HCT116 (cell line): Measurements from ENCODE around the gene SMG5. TPM values are rescaled to one million over a fixed set of nuclear protein-coding genes. Genes with fewer than 3 reads are reported as not detected.
"Not testable (repeated sequence)": the region's sequence is repeated elsewhere in the genome, so short reads cannot be mapped to it uniquely, and the experiment has no call there.

Source experiments
- ATAC-seq: fragments of 200-7000 bp; cut with Tn5 transposase; 2 replicates; pipeline ENCODE4 v1.9.1; 2020; ENCODE audit warnings: mild to moderate bottlenecking, moderate library complexity
- BruUV-seq: library from RNA; stranded (reverse); fragments of 400-500 nt; replicated peaks from 2 replicates; lab custom pipeline; 2021; lab: Mats Ljungman, UMichigan
- CTCF ChIA-PET: fragments of 300-600 bp; sonication (Branson Sonifier 250); formaldehyde crosslinking; loops from one replicate; lab custom pipeline; 2021; ENCODE audit warnings: antibody characterized with exemption; lab: Charles Lee
- POLR2A ChIA-PET: fragments of 300-600, 350-600 bp; sonication (Branson Sonifier 250); formaldehyde crosslinking; loops from one replicate; lab custom pipeline; 2021; ENCODE audit warnings: antibody characterized with exemption; lab: Charles Lee
- RAD21 ChIA-PET, 2 experiments: fragments of 300-600 bp; sonication (Branson Sonifier 250); formaldehyde crosslinking; loops; one replicate each; lab custom pipeline; 2023; ENCODE audit warnings: low total read pairs in 2 of 2; ENCODE audit not compliant: uncharacterized antibody in 2 of 2, unreplicated experiment in 2 of 2, low non-redundant PET in 1 of 2; lab: Charles Lee
- DNase-seq: peaks from one replicate; pipeline ENCODE4 v3.0.0-alpha.2; 2010; ENCODE audit warnings: low read depth, low spot score
- H2AFZ ChIP-seq: fragments of 200-600 bp; shearing (Covaris generic), sonication (generic); 2 replicates; pipeline ENCODE4 v1.6.1; 2017; ENCODE audit warnings: low read depth, mixed run types, mixed read lengths, antibody characterized with exemption, low read length; ENCODE audit not compliant: poor library complexity, severe bottlenecking
- H3K27ac ChIP-seq: 2 replicates; pipeline ENCODE4 v1.5.1; 2012; ENCODE audit warnings: low read depth, low read length
- H3K27me3 ChIP-seq: fragments of 200-600 bp; sonication (generic); 2 replicates; pipeline ENCODE4 v1.6.1; 2016; ENCODE audit warnings: mixed run types, low read length, mixed read lengths; ENCODE audit not compliant: insufficient read depth
- H3K36me3 ChIP-seq, 2 experiments: fragments of 200-500 bp in 1 of 2; fragments of 200-600 bp in 1 of 2; sonication (Bioruptor generic) in 1 of 2; sonication (generic) in 1 of 2; 2 replicates each; pipeline versions ENCODE4 v1.5.1 to v1.6.1; 2014 to 2016; ENCODE audit warnings: low read length in 2 of 2, inconsistent platforms in 1 of 2, mixed read lengths in 1 of 2, mixed run types in 1 of 2; ENCODE audit not compliant: insufficient read depth in 2 of 2, control insufficient read depth in 1 of 2
- H3K4me1 ChIP-seq, 2 experiments: fragments of 200-600 bp in 1 of 2; sonication (generic) in 1 of 2; 2 replicates each; pipeline versions ENCODE4 v1.5.1 to v1.6.1; 2012 to 2017; ENCODE audit warnings: low read length in 2 of 2, inconsistent platforms in 1 of 2, mild to moderate bottlenecking in 1 of 2, mixed read lengths in 1 of 2, mixed run types in 1 of 2, moderate library complexity in 1 of 2; ENCODE audit not compliant: insufficient read depth in 2 of 2, control insufficient read depth in 1 of 2
- H3K4me2 ChIP-seq: fragments of 200-600 bp; sonication (generic); 2 replicates; pipeline ENCODE4 v1.6.1; 2017; ENCODE audit warnings: mixed run types, low read length, mixed read lengths
- H3K4me3 ChIP-seq, 2 experiments: fragments of 200-600 bp in 1 of 2; sonication (generic) in 1 of 2; replicated peaks in 1 of 2; 2 replicates each; pipeline ENCODE4 v1.5.1; 2011 to 2016; ENCODE audit warnings: low read length in 2 of 2, control low read depth in 1 of 2, low read depth in 1 of 2, mild to moderate bottlenecking in 1 of 2, mixed read lengths in 1 of 2, mixed run types in 1 of 2
- H3K79me2 ChIP-seq: fragments of 200-600 bp; sonication (generic); 2 replicates; pipeline ENCODE4 v1.6.1; 2017; ENCODE audit warnings: mild to moderate bottlenecking, mixed run types, low read length, moderate library complexity, mixed read lengths; ENCODE audit not compliant: insufficient read depth
- H3K9ac ChIP-seq: fragments of 200-600 bp; sonication (generic); 2 replicates; pipeline ENCODE4 v1.6.1; 2016; ENCODE audit warnings: low read length, mixed read lengths
- H3K9me2 ChIP-seq: fragments of 200-600 bp; sonication (generic), shearing (Covaris generic); 2 replicates; pipeline ENCODE4 v1.6.1; 2017; ENCODE audit warnings: mixed run types, mild to moderate bottlenecking, moderate library complexity; ENCODE audit not compliant: insufficient read depth
- H3K9me3 ChIP-seq, 2 experiments: fragments of 200-500 bp in 1 of 2; fragments of 200-600 bp in 1 of 2; sonication (Bioruptor generic) in 1 of 2; sonication (generic) in 1 of 2; 2 replicates each; pipeline ENCODE4 v1.6.1; 2014 to 2017; ENCODE audit warnings: low read length in 2 of 2, mixed read lengths in 2 of 2, inconsistent platforms in 1 of 2, low read depth in 1 of 2, mild to moderate bottlenecking in 1 of 2, mixed run types in 1 of 2, moderate library complexity in 1 of 2; ENCODE audit not compliant: control insufficient read depth in 1 of 2, insufficient read depth in 1 of 2
- H4K20me1 ChIP-seq: fragments of 200-600 bp; sonication (generic), shearing (Covaris generic); 2 replicates; pipeline ENCODE4 v1.6.1; 2017; ENCODE audit warnings: mixed run types, mild to moderate bottlenecking, moderate library complexity; ENCODE audit not compliant: insufficient read depth
- CBX3 ChIP-seq: IDR thresholded peaks from 2 replicates; pipeline ENCODE4 v1.6.1; 2012; ENCODE audit warnings: low read depth
- ELF1 ChIP-seq: IDR thresholded peaks from 2 replicates; pipeline ENCODE4 v1.6.1; 2012; ENCODE audit warnings: low read depth, borderline replicate concordance
- EZH2 ChIP-seq: fragments of 200-600 bp; sonication (generic); IDR thresholded peaks from 2 replicates; pipeline ENCODE4 v1.6.1; 2017; ENCODE audit warnings: antibody characterized with exemption, mixed run types
- POLR2A ChIP-seq: IDR thresholded peaks from 2 replicates; pipeline ENCODE4 v1.7.0; 2011; ENCODE audit warnings: borderline replicate concordance; ENCODE audit not compliant: insufficient read depth, insufficient read length; ENCODE audit errors: extremely low read depth
- POLR2AphosphoS5 ChIP-seq: IDR thresholded peaks from 2 replicates; pipeline ENCODE4 v1.6.1; 2011; ENCODE audit warnings: mild to moderate bottlenecking, low read depth, low read length, moderate library complexity
- intact Hi-C: fragments of 100-400 bp; cut with micrococcal nuclease; formaldehyde crosslinking; loops from 2 replicates; pipeline ENCODE4 v1.10.0; 2022
- total RNA-seq: library from RNA; stranded (reverse); gene quantifications from one replicate; pipeline ENCODE4 v1.2.1, GENCODE V29; 2021; ENCODE audit not compliant: unreplicated experiment
- TF ChIP-seq, protein P1 (sequence below), 3 experiments: fragments of 200-600 bp in 1 of 3; sonication (generic) in 1 of 3; IDR thresholded peaks in 2 of 3; conservative IDR thresholded peaks in 1 of 3; 2 replicates each; pipeline ENCODE4 v1.5.1; 2012 to 2017; ENCODE audit warnings: low read depth in 2 of 3, low read length in 2 of 3, antibody characterized with exemption in 1 of 3, borderline replicate concordance in 1 of 3, control low read depth in 1 of 3, mild to moderate bottlenecking in 1 of 3, mixed read lengths in 1 of 3, mixed run types in 1 of 3, moderate library complexity in 1 of 3; ENCODE audit not compliant: insufficient read depth in 1 of 3

Gene SMG5
- total RNA-seq, 1 experiment from 2014 or later = 75.2 TPM

DNA sequence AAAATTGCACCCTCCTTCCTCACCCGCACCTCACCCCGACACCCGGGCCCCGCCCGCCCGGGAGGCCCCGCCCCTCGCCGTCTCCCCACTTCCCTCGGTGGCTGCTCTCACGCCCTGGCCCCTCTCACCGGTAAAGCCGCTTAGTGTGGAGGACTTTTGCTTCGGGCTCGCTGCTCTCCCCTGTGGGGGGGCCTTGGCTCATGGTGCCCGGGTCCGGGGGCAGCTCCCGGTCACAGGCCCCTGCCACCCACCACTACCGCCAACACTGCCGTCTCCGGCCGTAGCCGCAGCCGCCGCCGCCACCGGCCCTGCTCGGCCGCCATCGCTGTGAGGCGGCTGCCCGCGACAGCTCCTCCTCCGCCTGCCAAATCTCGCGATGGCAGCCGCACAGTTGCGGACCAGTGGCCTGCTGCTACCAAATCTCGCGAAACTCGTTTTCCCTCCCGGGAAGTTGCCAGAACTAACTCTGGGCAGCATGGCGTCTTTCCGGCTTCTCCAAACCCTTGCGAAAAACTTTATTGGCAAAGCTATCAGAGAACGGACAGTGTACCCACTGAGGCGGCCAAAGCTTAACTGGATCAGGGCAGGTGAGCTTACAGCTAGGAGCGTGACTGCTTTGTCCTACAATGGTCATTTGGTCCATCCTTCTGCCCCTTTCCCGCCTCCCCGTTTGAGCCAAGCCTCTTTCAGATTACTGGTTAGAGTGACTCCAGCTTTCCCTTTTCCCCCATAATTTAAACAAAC is at the start of gene SMG5 (continued):
- TF ChIP-seq, protein P1, sequence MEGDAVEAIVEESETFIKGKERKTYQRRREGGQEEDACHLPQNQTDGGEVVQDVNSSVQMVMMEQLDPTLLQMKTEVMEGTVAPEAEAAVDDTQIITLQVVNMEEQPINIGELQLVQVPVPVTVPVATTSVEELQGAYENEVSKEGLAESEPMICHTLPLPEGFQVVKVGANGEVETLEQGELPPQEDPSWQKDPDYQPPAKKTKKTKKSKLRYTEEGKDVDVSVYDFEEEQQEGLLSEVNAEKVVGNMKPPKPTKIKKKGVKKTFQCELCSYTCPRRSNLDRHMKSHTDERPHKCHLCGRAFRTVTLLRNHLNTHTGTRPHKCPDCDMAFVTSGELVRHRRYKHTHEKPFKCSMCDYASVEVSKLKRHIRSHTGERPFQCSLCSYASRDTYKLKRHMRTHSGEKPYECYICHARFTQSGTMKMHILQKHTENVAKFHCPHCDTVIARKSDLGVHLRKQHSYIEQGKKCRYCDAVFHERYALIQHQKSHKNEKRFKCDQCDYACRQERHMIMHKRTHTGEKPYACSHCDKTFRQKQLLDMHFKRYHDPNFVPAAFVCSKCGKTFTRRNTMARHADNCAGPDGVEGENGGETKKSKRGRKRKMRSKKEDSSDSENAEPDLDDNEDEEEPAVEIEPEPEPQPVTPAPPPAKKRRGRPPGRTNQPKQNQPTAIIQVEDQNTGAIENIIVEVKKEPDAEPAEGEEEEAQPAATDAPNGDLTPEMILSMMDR (IDR thresholded peaks at IDR 0.05 in 2 of 3, conservative IDR thresholded peaks at IDR 0.05 in 1 of 3; ENCODE audit: borderline replicate concordance in 1 of 3, insufficient read depth in 1 of 3, low read depth in 2 of 3, low read length in 2 of 3) = no peak
- TF ChIP-seq POLR2A (peak; percentile 74), CBX3 (peak; percentile 96), EZH2 (no peak), POLR2AphosphoS5 (peak; percentile 90), ELF1 (peak; percentile 90; the same call in 1 of the 2 replicates)
- TF ChIP-seq, all 23 proteins: peak for 14

DNA sequence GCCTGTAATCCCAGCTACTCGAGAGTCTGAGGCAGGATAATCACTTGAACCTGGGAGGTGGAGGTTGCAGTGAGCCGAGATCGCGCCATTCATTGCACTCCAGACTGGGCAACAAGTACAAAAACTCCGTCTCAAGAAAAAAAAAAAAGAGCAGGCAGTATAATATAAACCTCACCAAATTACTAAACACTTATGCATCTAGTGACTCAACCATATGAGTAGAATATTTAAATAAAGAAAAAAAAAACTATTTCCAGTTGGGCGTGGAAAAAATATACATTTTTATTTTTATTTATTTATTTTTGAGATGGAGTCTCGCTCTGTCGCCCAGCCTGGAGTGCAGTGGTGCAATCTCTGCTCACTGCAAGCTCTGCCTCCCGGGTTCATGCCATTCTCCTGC is 40.6 kb upstream of the SMG5 start:
- intact Hi-C loops, H3K4me2 ChIP-seq, H3K27ac ChIP-seq, CTCF ChIA-PET, BruUV-seq, ATAC-seq, H3K9ac ChIP-seq, H3K4me1 ChIP-seq, RAD21 ChIA-PET, H2AFZ ChIP-seq, DNase-seq, H3K9me3 ChIP-seq, H3K4me3 ChIP-seq, H3K27me3 ChIP-seq, H3K9me2 ChIP-seq, H4K20me1 ChIP-seq: not testable (repeated sequence)
- POLR2A ChIA-PET = interaction anchor here (1.7 kb wide), 1 partner anchor 10 kb away, joined by 3 read pairs; no protein-coding TSS in a partner anchor
- Histone ChIP-seq H3K36me3 (peaks cover 60 to 71% of the 10 kb centered on the region in 2 experiments), H3K79me2 (peaks cover 78% of the 10 kb centered on the region)
